Effector memory CD8-positive, alpha-beta T cell (primary cell): ENCODE results near the gene CUL7.
A peak's percentile ranks its signal among the peaks of the same experiment; 100 is the strongest.

ENCODE experiments used
- ATAC-seq: fragments of 150-1000 bp; cut with Tn5 transposase; replicated peaks from 2 replicates; pipeline ENCODE4 v1.10.0; 2021; ENCODE audit warnings: mild to moderate bottlenecking, moderate library complexity
- DNase-seq, 3 experiments: peaks; one replicate each; pipeline ENCODE4 v3.0.0; 2021
- H3K27ac Mint-ChIP-seq, 2 donors: one replicate each; pipeline ENCODE4 v1.8.0; 2022; ENCODE audit warnings: mild to moderate bottlenecking in 2 of 2, mixed read lengths in 2 of 2, moderate library complexity in 2 of 2
- H3K27me3 Mint-ChIP-seq, 2 donors: one replicate each; pipeline ENCODE4 v1.8.0; 2022; ENCODE audit warnings: mixed read lengths in 2 of 2
- H3K36me3 Mint-ChIP-seq: one replicate; pipeline ENCODE4 v1.8.0; 2022; ENCODE audit warnings: mild to moderate bottlenecking, moderate library complexity, mixed read lengths; ENCODE audit not compliant: insufficient read depth
- H3K4me1 Mint-ChIP-seq, 2 donors: one replicate each; pipeline ENCODE4 v1.8.0; 2022; ENCODE audit warnings: low read depth in 2 of 2, mixed read lengths in 2 of 2
- H3K4me3 Mint-ChIP-seq, 2 donors: one replicate each; pipeline ENCODE4 v1.8.0; 2022; ENCODE audit warnings: mild to moderate bottlenecking in 2 of 2, mixed read lengths in 2 of 2, moderate library complexity in 2 of 2
- H3K9me3 Mint-ChIP-seq, 2 donors: one replicate each; pipeline ENCODE4 v1.8.0; 2022; ENCODE audit warnings: mixed read lengths in 2 of 2

The CUL7 gene

DNA sequence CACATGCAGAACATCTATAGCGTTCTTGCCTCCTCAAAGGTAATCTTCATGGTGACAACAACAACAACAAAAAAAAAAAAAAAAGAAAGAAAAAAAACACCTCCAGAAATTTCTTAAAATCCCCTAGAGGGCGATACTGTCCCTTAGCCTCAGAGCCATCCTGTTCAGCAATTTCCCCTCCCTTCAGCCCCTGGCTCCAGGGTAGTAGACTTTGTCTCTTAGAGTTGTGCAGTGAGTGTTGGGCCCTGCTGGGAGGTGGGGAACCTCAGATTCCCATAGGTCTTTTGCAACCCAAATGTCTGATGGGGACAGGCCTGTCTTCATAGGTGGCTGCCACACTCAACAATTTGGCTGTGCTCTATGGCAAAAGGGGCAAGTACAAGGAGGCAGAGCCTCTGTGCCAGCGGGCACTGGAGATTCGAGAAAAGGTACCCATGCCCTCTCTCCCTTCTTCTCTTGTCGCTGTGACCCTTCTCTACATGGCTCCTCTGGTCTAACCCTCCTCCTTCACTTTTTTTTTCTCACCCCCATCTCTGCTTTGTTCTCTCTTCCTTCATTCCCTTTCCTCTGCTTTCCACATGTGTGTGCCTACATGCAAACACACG, 16.5 kb upstream of the CUL7 start:
- no peak for DNase-seq
- H3K27ac Mint-ChIP-seq, result peak overlapping the region in 1 of 2 donors; percentile 62
- peaks cover 22% of the 10 kb centered on the region for H3K36me3 Mint-ChIP-seq
- no peaks in the 10 kb centered on the region for H3K27me3 Mint-ChIP-seq
- no peaks in the 10 kb centered on the region for H3K4me1 Mint-ChIP-seq
- peak; percentile 53 for ATAC-seq
- H3K9me3 Mint-ChIP-seq, result no peaks in the 10 kb centered on the region
- H3K4me3 Mint-ChIP-seq, result no peak overlapping the region

DNA sequence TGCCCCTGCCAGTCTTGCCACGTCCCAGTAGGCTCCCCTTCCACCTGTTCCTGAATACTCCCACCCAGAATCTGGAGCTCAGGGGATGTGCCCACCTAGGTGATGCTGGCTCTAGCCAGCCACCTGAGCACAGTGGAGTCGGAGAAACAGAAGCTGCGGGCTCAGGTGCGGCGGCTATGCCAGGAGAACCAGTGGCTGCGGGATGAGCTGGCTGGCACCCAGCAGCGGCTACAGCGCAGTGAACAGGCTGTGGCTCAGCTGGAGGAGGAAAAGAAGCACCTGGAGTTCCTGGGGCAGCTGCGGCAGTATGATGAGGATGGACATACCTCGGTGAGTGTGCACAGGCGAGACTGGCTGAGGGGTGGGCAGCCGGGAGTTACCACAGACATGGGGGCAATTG, 9.2 kb upstream of the CUL7 start:
- ATAC-seq (no peak), DNase-seq (no peak)
- Mint-ChIP-seq H3K4me3 (no peak overlapping the region), H3K36me3 (peaks cover 37% of the 10 kb centered on the region), H3K4me1 (peaks cover 18 to 19% of the 10 kb centered on the region in 2 donors), H3K27ac (no peak overlapping the region), H3K9me3 (no peaks in the 10 kb centered on the region), H3K27me3 (no peaks in the 10 kb centered on the region)

DNA sequence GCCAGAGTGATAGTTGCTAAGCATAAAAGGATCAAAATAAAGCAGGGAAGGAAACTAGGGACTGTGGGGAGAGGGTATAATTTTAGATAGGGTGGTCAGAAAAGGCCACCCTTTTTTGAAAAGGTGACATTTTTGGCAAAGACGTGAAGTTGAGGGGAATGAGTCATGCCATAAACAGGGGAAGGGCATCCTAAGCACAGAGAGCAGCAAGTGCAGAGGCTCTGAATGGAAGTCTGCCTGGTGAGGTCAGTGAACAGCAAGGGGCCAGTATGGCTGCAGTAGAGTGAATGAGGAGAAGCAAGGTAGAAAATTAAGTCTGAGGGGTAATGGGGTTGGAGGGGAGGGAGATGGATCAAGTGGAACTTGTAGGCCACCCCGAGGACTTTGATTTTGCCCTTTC, 8.2 kb upstream of the CUL7 start:
- no peak for DNase-seq
- H3K4me3 Mint-ChIP-seq, result no peak overlapping the region

DNA sequence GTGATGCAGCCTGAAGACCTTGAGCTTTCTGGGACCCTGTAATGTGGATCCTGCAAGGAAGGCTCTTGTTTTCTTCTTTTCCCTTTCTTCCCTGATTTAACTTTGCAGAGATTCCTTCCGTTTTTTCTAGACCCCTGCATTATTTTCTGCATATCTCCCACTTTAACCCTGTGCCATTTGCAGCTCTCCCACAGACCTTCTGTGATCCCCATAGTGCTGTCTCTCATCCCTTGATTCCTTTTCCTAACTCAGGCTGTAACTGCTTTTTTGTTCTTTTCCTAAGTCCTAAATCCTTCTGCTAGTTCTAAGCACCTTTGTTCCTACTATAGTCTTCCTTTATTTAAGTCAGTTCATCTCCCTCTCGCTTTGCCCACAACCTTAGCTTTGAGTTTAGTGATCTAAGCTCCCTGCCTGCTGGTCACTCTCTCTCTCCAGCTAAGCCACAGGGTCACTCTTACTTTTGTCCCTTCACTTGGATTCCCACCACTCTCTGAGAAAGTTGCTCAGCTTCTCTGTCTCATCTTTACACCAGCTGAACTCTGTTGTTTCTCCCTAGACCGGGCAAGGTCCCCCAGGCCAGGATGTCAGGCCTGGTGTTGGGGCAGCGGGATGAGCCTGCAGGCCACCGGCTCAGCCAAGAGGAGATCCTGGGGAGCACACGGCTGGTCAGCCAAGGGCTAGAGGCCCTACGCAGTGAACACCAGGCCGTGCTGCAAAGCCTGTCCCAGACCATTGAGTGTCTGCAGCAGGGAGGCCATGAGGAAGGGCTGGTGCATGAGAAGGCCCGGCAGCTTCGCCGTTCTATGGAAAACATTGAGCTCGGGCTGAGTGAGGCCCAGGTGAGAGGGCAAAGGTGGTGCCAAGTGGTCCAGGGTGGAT, 7.3 kb upstream of the CUL7 start:
- Mint-ChIP-seq H3K4me3 (peak overlapping the region; percentile 93 to 95), H3K4me1 (peaks cover 18 to 19% of the 10 kb centered on the region in 2 donors), H3K36me3 (peaks cover 49% of the 10 kb centered on the region), H3K9me3 (no peaks in the 10 kb centered on the region), H3K27ac (peak overlapping the region; percentile 59 to 99), H3K27me3 (no peaks in the 10 kb centered on the region)
- no peak for DNase-seq
- ATAC-seq, result no peak

More for the DNA sequence above, 8.2 kb upstream of the CUL7 start:
- H3K4me1 Mint-ChIP-seq, result peaks cover 18 to 19% of the 10 kb centered on the region in 2 donors
- no peaks in the 10 kb centered on the region for H3K9me3 Mint-ChIP-seq
- peaks cover 44% of the 10 kb centered on the region for H3K36me3 Mint-ChIP-seq
- no peaks in the 10 kb centered on the region for H3K27me3 Mint-ChIP-seq
- ATAC-seq, result no peak
- no peak overlapping the region for H3K27ac Mint-ChIP-seq

DNA sequence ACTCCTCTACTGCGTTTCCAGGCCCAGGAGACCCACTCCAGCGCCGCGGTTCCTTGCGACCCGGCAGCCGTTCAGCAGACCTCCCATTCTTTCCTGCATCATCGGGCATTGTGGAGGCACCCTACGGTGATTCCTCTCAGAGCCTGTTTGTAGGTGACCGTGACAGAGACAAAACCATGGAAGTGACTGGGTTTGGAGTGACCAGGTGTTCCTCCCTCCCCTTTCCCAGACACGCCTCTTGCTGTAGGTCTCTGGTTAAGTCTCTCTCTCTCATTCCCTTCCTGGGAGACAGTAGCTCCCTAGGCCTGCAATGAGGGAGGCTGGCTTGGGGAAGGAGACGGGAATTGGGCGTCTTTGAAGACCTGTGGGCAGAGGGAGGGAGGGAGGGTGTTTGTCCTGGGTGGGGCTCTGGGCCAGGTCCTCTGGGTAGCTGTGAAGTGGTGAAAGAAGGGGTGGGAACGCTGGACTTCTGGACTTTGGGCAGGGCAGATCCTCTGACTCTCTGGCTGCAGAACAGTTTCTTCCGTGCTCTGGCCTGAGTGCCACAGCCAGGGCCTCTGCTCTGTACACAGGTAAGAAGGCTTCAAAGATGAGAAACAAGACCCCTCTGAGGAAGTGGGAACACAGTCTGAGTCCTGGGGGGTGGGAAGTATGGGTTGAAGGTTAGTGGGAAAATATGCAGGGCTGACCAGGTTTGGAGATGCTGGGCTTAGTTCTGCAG, 6.5 kb upstream of the CUL7 start:
- H3K36me3 Mint-ChIP-seq, result peaks cover 47% of the 10 kb centered on the region
- no peak for ATAC-seq
- H3K9me3 Mint-ChIP-seq, result no peaks in the 10 kb centered on the region

DNA sequence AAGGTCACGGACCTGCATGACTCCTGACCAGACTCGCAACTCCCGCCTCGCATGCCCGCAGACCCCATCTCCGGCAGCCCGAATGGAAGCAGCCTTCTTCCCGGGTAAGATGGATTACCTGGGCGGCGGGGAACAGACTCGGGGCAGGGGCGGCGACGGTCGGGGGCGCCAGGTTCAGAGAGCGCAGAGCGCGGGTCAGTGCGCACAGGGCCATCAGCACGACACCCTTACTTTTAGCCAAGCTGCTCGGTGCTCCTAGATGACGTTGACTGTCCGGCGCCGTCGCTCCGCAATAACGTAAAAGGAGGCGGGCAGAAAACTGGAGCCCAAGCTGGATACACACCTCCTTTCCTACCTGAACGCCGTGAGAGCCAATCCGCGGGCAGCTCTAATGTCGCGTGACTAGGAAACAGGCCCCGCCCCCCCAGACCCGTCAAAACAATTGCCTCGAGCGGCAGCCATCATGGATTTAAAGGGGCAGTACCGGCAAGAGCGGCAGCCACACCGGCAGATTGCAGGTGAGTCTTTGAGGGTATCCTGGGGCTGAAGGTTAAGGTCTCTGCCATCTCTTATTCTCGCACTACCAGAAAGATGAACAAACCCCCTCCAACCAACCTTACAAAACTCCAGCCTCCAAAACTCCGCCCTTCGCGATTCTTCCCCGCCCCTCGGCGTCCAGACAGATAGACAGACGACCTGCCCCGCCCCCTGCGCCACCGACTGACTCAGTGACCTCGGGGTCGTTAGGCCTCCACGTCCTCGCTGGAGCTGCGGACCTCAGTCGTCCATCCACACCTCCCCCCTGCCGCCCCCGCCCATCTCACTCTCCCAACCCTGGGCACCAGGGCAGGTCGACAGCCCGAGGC, 5.8 kb upstream of the CUL7 start, which contains the start of the genes KLC4 and MRPL2:
KLC4 (plus strand) TSS at position 464 of the 866 bp plus-strand sequence. CDS start 1,705 bp downstream, outside the sequence.
MRPL2 (minus strand) TSS at position 267 of the 866 bp plus-strand sequence; CDS start at position 214, 53 bp downstream.
- peak; percentile 95 to 98 (median 95) for DNase-seq
- H3K4me3 Mint-ChIP-seq, result peak within 1 kb of the TSS; percentile 93 to 95
- no peaks in the 10 kb centered on the region for H3K27me3 Mint-ChIP-seq
- peak; percentile 95 for ATAC-seq
- peak within 1 kb of the TSS; percentile 97 to 99 for H3K27ac Mint-ChIP-seq
- no peaks in the 10 kb centered on the region for H3K9me3 Mint-ChIP-seq
- H3K36me3 Mint-ChIP-seq, result peaks cover 50% of the 10 kb centered on the region
- H3K4me1 Mint-ChIP-seq, result peaks cover 19% of the 10 kb centered on the region in 2 donors

More for the DNA sequence above, 6.5 kb upstream of the CUL7 start:
- Mint-ChIP-seq H3K4me1 (peaks cover 18 to 19% of the 10 kb centered on the region in 2 donors), H3K27ac (peak overlapping the region; percentile 97 to 99), H3K27me3 (no peaks in the 10 kb centered on the region), H3K4me3 (peak overlapping the region; percentile 93 to 95)
- DNase-seq, result no peak

DNA sequence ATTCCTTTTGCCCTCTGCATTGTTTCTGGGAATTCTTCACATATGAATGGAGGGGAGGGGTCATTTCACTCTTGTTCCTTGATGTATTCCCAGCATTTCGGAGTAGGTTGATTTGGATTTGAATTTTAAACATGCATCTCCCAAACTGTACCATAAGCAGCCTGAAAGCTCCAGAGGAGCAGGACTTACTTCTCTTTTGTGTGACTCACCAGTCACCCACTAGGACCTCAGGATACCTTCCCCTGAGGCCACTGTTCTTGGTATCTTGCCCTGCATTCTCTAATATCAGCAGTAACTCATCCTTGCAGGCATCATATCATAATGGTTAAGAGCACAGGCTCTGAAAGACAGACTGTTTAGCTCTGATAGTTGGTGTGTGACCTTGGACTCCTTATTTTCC, 4.9 kb upstream of the CUL7 start:
- ATAC-seq (no peak), DNase-seq (no peak)
- Mint-ChIP-seq H3K9me3 (no peaks in the 10 kb centered on the region), H3K27ac (peak overlapping the region; percentile 97 to 99), H3K27me3 (no peaks in the 10 kb centered on the region), H3K4me3 (peak overlapping the region; percentile 93 to 95), H3K4me1 (peaks cover 26% of the 10 kb centered on the region in 2 donors), H3K36me3 (peaks cover 55% of the 10 kb centered on the region)

DNA sequence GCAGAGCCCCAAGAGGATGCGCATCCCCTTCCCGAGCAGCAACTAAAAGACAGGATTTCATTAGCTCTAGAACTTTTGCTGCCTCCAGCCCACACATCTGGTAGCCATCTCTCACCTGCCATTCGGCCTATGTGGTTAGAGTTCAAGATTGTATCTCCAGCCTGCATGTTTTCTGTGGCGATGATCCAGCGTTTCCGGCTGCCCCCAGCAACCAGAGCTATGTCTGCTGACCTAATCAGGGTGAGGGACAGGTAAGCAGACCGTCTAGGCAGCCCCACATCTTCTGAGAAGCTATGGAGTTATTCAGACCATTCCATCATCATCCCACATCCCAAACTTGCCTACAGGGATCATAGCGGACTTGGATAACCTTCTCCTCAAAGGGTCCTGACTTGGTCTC, 2.3 kb upstream of the CUL7 start:
- Mint-ChIP-seq H3K36me3 (peaks cover 56% of the 10 kb centered on the region), H3K27ac (no peak overlapping the region), H3K4me1 (peaks cover 41 to 48% of the 10 kb centered on the region in 2 donors), H3K9me3 (no peaks in the 10 kb centered on the region), H3K27me3 (no peaks in the 10 kb centered on the region), H3K4me3 (no peak overlapping the region)
- ATAC-seq (no peak), DNase-seq (no peak)

DNA sequence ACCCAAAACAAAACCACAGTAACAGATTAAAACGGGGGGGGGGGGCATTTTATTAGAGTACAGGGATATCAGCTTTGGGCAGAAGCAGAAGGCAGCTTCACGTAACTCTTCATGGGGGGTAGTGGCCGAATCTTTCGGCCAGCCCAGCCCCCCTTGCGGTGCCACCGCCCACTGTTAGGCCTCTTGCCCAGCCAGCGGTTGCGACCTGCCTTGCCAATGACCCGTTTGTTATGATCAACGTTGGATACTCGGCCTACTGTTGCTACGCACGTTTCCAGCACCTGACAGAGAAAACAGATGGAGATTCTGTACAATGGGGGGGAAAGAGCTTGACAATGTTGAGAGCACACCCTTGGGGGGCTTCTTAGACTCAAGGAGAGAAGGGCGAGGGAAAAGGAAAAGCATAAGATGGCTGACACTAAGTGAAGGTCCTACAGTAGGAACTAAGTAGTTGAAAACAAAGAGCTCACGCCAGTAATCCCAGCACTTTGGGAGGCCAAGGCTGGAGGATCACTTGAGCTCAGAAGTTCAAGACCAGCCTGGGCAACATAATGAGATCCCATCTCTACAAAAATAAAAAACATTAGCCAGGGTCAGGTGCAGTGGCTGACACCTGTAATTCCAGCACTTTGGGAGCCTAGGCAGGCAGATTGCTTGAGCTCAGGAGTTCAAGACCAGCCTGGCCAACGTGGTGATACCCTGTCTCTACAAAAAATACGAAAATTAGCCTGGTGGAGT, 724 bp upstream of the CUL7 start:
- Mint-ChIP-seq H3K4me3 (peak overlapping the region; percentile 89 to 93), H3K4me1 (peaks cover 40 to 50% of the 10 kb centered on the region in 2 donors), H3K27me3 (no peaks in the 10 kb centered on the region), H3K36me3 (peaks cover 52% of the 10 kb centered on the region), H3K27ac (peak overlapping the region; percentile 95), H3K9me3 (no peaks in the 10 kb centered on the region)
- ATAC-seq (no peak), DNase-seq (no peak)

DNA sequence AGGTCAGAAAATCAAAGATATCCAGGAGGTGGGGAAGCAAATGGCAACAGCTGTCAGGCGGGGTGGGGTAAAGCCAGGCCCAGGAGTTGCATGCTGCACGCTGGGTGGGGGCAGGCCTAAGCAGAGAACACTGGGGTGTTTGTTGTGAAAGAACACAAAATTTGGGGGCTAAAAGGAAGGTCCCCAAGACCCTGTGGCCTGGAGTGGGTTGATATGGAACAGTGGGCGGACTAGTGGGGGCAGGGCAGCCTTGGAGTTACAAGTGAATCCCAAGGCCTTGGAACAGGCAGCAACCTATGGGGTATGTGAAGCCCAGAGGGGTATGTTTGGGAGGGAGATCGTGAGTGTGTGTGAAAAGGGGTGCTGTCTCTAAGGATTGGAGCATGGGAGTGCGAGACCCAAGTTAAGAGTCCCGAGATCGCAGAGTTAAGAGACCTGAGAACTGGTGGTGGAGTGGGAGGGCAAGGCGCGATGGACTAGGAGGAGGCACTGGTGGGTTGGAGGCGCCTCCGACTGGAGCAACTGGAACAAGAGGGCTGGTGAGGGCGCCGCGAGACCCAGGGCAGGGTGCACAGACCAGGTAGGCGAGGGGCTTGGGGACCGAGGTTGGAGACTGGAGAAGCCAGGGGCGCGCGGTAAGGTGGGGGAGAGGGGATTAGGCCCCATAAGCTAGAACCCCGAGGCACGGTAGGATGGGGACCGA, 658 bp downstream of the CUL7 start:
- peak; percentile 16 for ATAC-seq
- Mint-ChIP-seq H3K9me3 (no peaks in the 10 kb centered on the region), H3K27ac (peak overlapping the region; percentile 95), H3K4me1 (peaks cover 31 to 38% of the 10 kb centered on the region in 2 donors), H3K4me3 (peak overlapping the region; percentile 89 to 93), H3K36me3 (peaks cover 53% of the 10 kb centered on the region), H3K27me3 (no peaks in the 10 kb centered on the region)
- no peak for DNase-seq

DNA sequence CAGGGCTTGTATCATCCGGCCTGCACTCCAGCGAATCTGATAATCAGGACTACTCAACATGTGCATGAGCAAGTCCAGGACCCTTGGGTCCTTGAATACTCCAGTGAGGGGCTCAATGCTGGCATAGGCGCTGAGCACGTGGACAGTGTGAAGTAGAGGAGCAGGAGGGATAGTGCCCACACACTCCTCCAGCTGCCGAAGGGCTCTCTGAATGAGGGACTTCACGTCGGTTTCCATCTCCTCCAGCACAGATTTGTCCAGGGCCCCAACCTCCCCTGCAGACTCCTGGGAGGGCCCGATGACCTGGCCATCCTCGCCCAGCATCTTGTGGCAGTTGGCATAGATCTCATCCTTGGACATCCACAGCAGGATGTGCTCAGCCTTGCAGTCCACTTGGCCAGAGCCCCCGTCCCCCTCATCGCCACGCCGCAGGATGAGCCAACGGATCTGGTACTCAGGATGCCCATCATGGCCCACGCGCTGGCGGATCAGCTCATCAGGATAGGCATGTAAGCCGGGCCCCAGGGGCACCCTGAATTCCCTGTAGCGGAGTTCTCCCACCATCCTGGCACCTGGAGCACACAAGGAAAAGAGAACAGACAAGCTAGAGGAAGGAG, 1.3 kb downstream of the CUL7 start:
- peak overlapping the region; percentile 89 to 93 for H3K4me3 Mint-ChIP-seq
- peaks cover 48% of the 10 kb centered on the region for H3K36me3 Mint-ChIP-seq
- peaks cover 30 to 38% of the 10 kb centered on the region in 2 donors for H3K4me1 Mint-ChIP-seq
- peak overlapping the region; percentile 95 for H3K27ac Mint-ChIP-seq
- ATAC-seq (no peak), DNase-seq (no peak)
- H3K9me3 Mint-ChIP-seq, result no peaks in the 10 kb centered on the region
- H3K27me3 Mint-ChIP-seq, result no peaks in the 10 kb centered on the region
